HepG2 (cell line): ENCODE data around the gene PRM3. TPM values are rescaled to one million over a fixed set of nuclear protein-coding genes. Genes with fewer than 3 reads are reported as not detected.
A peak's percentile ranks its signal among the peaks of the same experiment; 100 is the strongest.

Experiments used
- AGO2 ChIP-seq: fragments of 200-400 bp; formaldehyde crosslinking; optimal IDR thresholded peaks from 2 replicates; pipeline ENCODE3; 2017; ENCODE audit warnings: mild to moderate bottlenecking, low read depth, low read length, moderate library complexity
- CENPBD1 ChIP-seq: sonication (generic); formaldehyde crosslinking; IDR thresholded peaks from 2 replicates; pipeline ENCODE4 v1.8.0; 2022; ENCODE audit warnings: missing genetic modification reagents, low read depth, mild to moderate bottlenecking, borderline replicate concordance
- DMAP1 ChIP-seq: IDR thresholded peaks from 2 replicates; pipeline ENCODE4 v1.6.1; 2016
- DNMT3B ChIP-seq: conservative IDR thresholded peaks from 2 replicates; pipeline ENCODE4 v1.6.1; 2016; ENCODE audit warnings: missing biosample characterization, control low read depth
- KDM2A ChIP-seq: sonication (generic); formaldehyde crosslinking; IDR thresholded peaks from 2 replicates; pipeline ENCODE4 v1.4.0; 2020; ENCODE audit warnings: low read depth, missing genetic modification reagents, borderline replicate concordance
- MAX ChIP-seq: IDR thresholded peaks from 2 replicates; pipeline ENCODE4 v1.6.1; 2012; ENCODE audit warnings: inconsistent platforms
- MED8 ChIP-seq: sonication (generic); formaldehyde crosslinking; IDR thresholded peaks from 2 replicates; pipeline ENCODE4 v1.8.1; 2023; ENCODE audit warnings: mild to moderate bottlenecking, missing genetic modification reagents; ENCODE audit not compliant: insufficient replicate concordance
- NR1H2 ChIP-seq: sonication (generic); formaldehyde crosslinking; IDR thresholded peaks from 2 replicates; pipeline ENCODE4 v1.8.1; 2022; ENCODE audit warnings: low read depth, missing genetic modification reagents, borderline replicate concordance
- PRDM15 ChIP-seq: sonication (generic); formaldehyde crosslinking; IDR thresholded peaks from 2 replicates; pipeline ENCODE4 v1.4.0; 2020; ENCODE audit warnings: missing genetic modification reagents
- RFX5 ChIP-seq: IDR thresholded peaks from 2 replicates; pipeline ENCODE4 v1.6.1; 2011; ENCODE audit warnings: low read depth, low read length, improper control_type of control experiment
- SMAD9 ChIP-seq: sonication (generic); formaldehyde crosslinking; IDR thresholded peaks from 2 replicates; pipeline ENCODE4 v1.5.1; 2020; ENCODE audit warnings: mild to moderate bottlenecking, missing genetic modification reagents
- THYN1 ChIP-seq: sonication (generic); formaldehyde crosslinking; IDR thresholded peaks from 2 replicates; pipeline ENCODE4 v1.8.1; 2023; ENCODE audit warnings: low read depth, mild to moderate bottlenecking, moderate library complexity, missing genetic modification reagents, borderline replicate concordance
- XBP1 ChIP-seq: sonication (generic); formaldehyde crosslinking; IDR thresholded peaks from 2 replicates; pipeline ENCODE4 v1.5.0; 2020; ENCODE audit warnings: missing genetic modification reagents
- ZNF124 ChIP-seq: sonication (generic); formaldehyde crosslinking; IDR thresholded peaks from 2 replicates; pipeline ENCODE4 v1.4.0; 2020; ENCODE audit warnings: missing genetic modification reagents
- ZNF30 ChIP-seq: sonication (generic); formaldehyde crosslinking; IDR thresholded peaks from 2 replicates; pipeline ENCODE4 v1.5.0; 2020; ENCODE audit warnings: mild to moderate bottlenecking, missing genetic modification reagents
- ZNF317 ChIP-seq: sonication (generic); formaldehyde crosslinking; IDR thresholded peaks from 2 replicates; pipeline ENCODE4 v1.5.0; 2020; ENCODE audit warnings: mild to moderate bottlenecking, missing genetic modification reagents
- ZNF691 ChIP-seq: sonication (generic); formaldehyde crosslinking; IDR thresholded peaks from 2 replicates; pipeline ENCODE4 v1.4.0; 2020; ENCODE audit warnings: missing genetic modification reagents, low read depth, mild to moderate bottlenecking, borderline replicate concordance
- ZNF737 ChIP-seq: sonication (generic); formaldehyde crosslinking; IDR thresholded peaks from 2 replicates; pipeline ENCODE4 v1.5.0; 2020; ENCODE audit warnings: missing genetic modification reagents, mild to moderate bottlenecking, borderline replicate concordance
- ZNF740 ChIP-seq: sonication (generic); formaldehyde crosslinking; IDR thresholded peaks from 2 replicates; pipeline ENCODE4 v1.4.0; 2020; ENCODE audit warnings: missing genetic modification reagents
- ZNF800 ChIP-seq: sonication (generic); formaldehyde crosslinking; IDR thresholded peaks from 2 replicates; pipeline ENCODE4 v1.4.0; 2020; ENCODE audit warnings: missing genetic modification reagents
- ZSCAN9 ChIP-seq: IDR thresholded peaks from 2 replicates; pipeline ENCODE4 v1.6.1; 2016; ENCODE audit warnings: borderline replicate concordance
- polyA plus RNA-seq, 8 experiments: library from polyadenylated mRNA; depleted of rRNA in 3 of 8; stranded (reverse) in 7 of 8; unstranded in 1 of 8; fragments of >200 nt; fragmentation: Illumina TruSeq in 4 of 8; extraction: Trizol in 4 of 8; gene quantifications; 2 replicates each; pipeline versions ENCODE4 v1.2.1 to v1.2.3, GENCODE V29; 2011 to 2016; ENCODE audit warnings: low read depth in 4 of 8, missing spikeins in 1 of 8, mixed read lengths in 1 of 8; ENCODE audit not compliant: insufficient read depth in 1 of 8
- total RNA-seq, 5 experiments: library from RNA; depleted of rRNA; stranded (reverse); fragments of >200 nt; fragmentation: Illumina TruSeq; extraction: Trizol; gene quantifications; 2 replicates each; pipeline ENCODE4 v1.2.3, GENCODE V29; 2016; ENCODE audit warnings: low read depth in 1 of 5

The PRM3 gene
- total and polyA plus RNA-seq, 2 of the 13 experiments (the other 11 are each of a cell fraction or from before 2014, with no cell fraction given), result not detected

- no peak for TF ChIP-seq XBP1 (CRISPR knock-in tag)
- TF ChIP-seq ZNF740, result no peak
- TF ChIP-seq SMAD9, result no peak
- 0 out of 2 replicates have a peak, but pooled peaks have one; percentile 32 for TF ChIP-seq ZNF691
- no peak for TF ChIP-seq ZNF30 (CRISPR knock-in tag)
- TF ChIP-seq MAX, result no peak; the same call in none of the 2 replicates
- TF ChIP-seq THYN1 (CRISPR knock-in tag), result 0 out of 2 replicates have a peak, but pooled peaks have one; percentile 41
- TF ChIP-seq DNMT3B (CRISPR knock-in tag), result no peak
- no peak for TF ChIP-seq MED8
- no peak for TF ChIP-seq RFX5
- peak; percentile 41; the same call in 1 of the 2 replicates for TF ChIP-seq KDM2A (CRISPR knock-in tag)
- no peak; the same call in 1 of the 2 replicates for TF ChIP-seq ZSCAN9 (CRISPR knock-in tag)
- TF ChIP-seq ZNF124, result peak; percentile 6; the same call in 1 of the 2 replicates
- TF ChIP-seq NR1H2, result no peak
- TF ChIP-seq AGO2, result no peak
- TF ChIP-seq ZNF737, result no peak
- no peak for TF ChIP-seq CENPBD1 (CRISPR knock-in tag)
- TF ChIP-seq PRDM15 (CRISPR knock-in tag), result peak; percentile 42; the same call in 1 of the 2 replicates
- no peak for TF ChIP-seq ZNF800
- no peak for TF ChIP-seq DMAP1 (CRISPR knock-in tag)
- no peak for TF ChIP-seq ZNF317 (CRISPR knock-in tag)
These were observed 5.5 kb upstream of the PRM3 start (continued) for GRCh38 chr16:11278681-11279628.
